Bronchial epithelial cell (primary cell): ENCODE data around the gene FAM171A1. TPM values are rescaled to one million over a fixed set of nuclear protein-coding genes. Genes with fewer than 3 reads are reported as not detected.
A peak's percentile ranks its signal among the peaks of the same experiment; 100 is the strongest.

Experiments used
- DNase-seq: peaks from one replicate; pipeline ENCODE4 v3.0.0-alpha.2; 2010; ENCODE audit warnings: low read depth
- FAIRE-seq: peaks from 2 replicates; lab custom pipeline; 2011; peaks lifted over from hg19 to GRCh38; lab: Jason Lieb, UNC
- H3K27me3 ChIP-seq: 2 replicates; pipeline ENCODE4 v1.5.1; 2011; ENCODE audit warnings: low read length; ENCODE audit not compliant: control insufficient read depth, insufficient read depth
- H3K36me3 ChIP-seq: 2 replicates; pipeline ENCODE4 v1.5.1; 2011; ENCODE audit warnings: low read length; ENCODE audit not compliant: control insufficient read depth, insufficient read depth
- H3K4me3 ChIP-seq: 2 replicates; pipeline ENCODE4 v1.5.1; 2011; ENCODE audit warnings: mild to moderate bottlenecking, low read depth, low read length, control low read depth
- total RNA-seq: library from RNA; depleted of rRNA; stranded (reverse); fragments of >200 nt; gene quantifications from 2 replicates; pipeline ENCODE4 v1.2.1, GENCODE V29; 2014
- TF ChIP-seq, protein P1 (sequence below): IDR thresholded peaks from 2 replicates; pipeline ENCODE4 v1.5.1; 2011; ENCODE audit warnings: mild to moderate bottlenecking, moderate library complexity, low read length, control low read depth, inconsistent platforms; ENCODE audit not compliant: insufficient read depth, severe bottlenecking

FAM171A1 gene
- total RNA-seq, 1 donor from 2014 or later: 2.6 TPM

DNA sequence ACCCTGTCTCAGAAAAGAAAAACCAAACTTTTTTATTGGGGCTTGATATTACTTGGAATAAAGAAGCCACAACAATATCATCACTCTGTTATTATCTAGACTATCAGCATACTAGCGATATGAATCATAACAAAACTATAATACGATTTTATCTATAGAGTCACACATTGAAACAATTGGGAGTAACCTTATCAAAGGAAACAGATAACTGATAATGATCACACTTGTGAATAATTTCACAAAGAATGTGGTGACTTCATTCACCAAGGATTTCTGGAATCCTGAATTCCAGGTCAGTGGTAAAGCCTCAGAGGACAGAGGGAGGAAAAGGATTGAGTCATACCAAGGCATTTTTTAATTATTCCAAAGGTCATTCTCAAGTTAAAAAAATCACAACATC lies 170.5 kb downstream of the FAM171A1 start:
- no peak overlapping the region for H3K4me3 ChIP-seq
- H3K36me3 ChIP-seq: no peaks in the 10 kb centered on the region
- TF ChIP-seq, protein P1, sequence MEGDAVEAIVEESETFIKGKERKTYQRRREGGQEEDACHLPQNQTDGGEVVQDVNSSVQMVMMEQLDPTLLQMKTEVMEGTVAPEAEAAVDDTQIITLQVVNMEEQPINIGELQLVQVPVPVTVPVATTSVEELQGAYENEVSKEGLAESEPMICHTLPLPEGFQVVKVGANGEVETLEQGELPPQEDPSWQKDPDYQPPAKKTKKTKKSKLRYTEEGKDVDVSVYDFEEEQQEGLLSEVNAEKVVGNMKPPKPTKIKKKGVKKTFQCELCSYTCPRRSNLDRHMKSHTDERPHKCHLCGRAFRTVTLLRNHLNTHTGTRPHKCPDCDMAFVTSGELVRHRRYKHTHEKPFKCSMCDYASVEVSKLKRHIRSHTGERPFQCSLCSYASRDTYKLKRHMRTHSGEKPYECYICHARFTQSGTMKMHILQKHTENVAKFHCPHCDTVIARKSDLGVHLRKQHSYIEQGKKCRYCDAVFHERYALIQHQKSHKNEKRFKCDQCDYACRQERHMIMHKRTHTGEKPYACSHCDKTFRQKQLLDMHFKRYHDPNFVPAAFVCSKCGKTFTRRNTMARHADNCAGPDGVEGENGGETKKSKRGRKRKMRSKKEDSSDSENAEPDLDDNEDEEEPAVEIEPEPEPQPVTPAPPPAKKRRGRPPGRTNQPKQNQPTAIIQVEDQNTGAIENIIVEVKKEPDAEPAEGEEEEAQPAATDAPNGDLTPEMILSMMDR: no peak
- FAIRE-seq: no peak
- DNase-seq: peak; percentile 89
- no peaks in the 10 kb centered on the region for H3K27me3 ChIP-seq

GRCh38 chr10:15197911-15198310 lies 173.2 kb downstream of the FAM171A1 start:
- FAIRE-seq: no peak
- Histone ChIP-seq H3K27me3 (no peaks in the 10 kb centered on the region), H3K36me3 (no peaks in the 10 kb centered on the region), H3K4me3 (no peak overlapping the region)
- TF ChIP-seq, protein P1: no peak
- no peak for DNase-seq

DNA sequence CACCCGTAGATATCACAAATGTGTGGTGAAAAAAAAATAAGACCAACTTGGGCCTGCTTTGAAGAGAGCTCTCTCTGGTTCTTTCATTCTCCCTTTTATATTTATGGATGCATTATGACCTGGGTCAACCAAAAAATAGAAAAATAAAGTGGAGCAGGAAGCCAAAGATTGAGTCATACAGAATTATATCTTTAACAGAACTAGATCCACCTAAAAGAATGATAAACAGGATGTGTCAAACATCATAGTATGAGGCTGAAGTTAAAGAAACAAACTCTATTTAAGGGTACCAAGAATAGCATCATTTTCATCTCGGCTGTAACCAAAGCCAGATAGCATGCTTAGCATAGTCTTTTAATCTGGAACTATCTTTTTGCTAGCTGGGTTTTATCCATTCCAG lies 173.8 kb downstream of the FAM171A1 start:
- no peaks in the 10 kb centered on the region for H3K36me3 ChIP-seq
- TF ChIP-seq, protein P1: no peak
- no peaks in the 10 kb centered on the region for H3K27me3 ChIP-seq
- no peak for DNase-seq
- no peak overlapping the region for H3K4me3 ChIP-seq
- no peak for FAIRE-seq

- DNase-seq (no peak), FAIRE-seq (peak; percentile 13)
- H3K4me3 ChIP-seq: no peak overlapping the region
- TF ChIP-seq, protein P1: no peak
- no peaks in the 10 kb centered on the region for H3K36me3 ChIP-seq
- H3K27me3 ChIP-seq: no peaks in the 10 kb centered on the region
Observed at GRCh38 chr10:15196021-15196834, 174.9 kb downstream of the FAM171A1 start.

- TF ChIP-seq, protein P1: no peak
- H3K27me3 ChIP-seq: no peaks in the 10 kb centered on the region
- no peak for FAIRE-seq
- no peaks in the 10 kb centered on the region for H3K36me3 ChIP-seq
- no peak for DNase-seq
- no peak overlapping the region for H3K4me3 ChIP-seq
Observed at GRCh38 chr10:15189133-15189885, 181.8 kb downstream of the FAM171A1 start.
